GM19099 (cell line): Measurements from ENCODE around the gene ONECUT3.

Experiments
- POLR2A ChIP-seq: IDR thresholded peaks from 3 replicates; pipeline ENCODE4 v1.6.1; 2011; ENCODE audit warnings: low read depth; ENCODE audit not compliant: insufficient read length; ENCODE audit errors: extremely low read depth

Gene ONECUT3

DNA sequence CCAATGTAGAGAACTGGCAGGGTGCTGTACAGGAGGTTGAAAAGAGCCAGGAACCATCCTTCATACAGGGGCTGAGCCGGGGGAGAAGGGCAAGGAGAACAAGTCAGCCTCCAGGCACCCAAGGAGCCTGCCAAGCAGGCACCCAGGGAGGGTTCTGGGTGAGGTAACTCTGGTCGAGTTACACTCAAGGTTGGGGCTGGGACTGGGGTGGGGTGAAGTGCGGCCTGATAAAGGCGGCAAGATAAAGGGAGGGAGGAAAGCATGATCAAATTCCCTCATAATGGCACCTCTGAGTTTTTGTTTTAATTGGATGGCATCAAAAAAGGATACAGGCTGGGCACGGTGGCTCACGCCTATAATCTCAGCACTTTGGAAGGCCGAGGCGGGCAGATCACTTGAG, 33.8 kb downstream of the ONECUT3 start:
- TF ChIP-seq POLR2A: no peak

DNA sequence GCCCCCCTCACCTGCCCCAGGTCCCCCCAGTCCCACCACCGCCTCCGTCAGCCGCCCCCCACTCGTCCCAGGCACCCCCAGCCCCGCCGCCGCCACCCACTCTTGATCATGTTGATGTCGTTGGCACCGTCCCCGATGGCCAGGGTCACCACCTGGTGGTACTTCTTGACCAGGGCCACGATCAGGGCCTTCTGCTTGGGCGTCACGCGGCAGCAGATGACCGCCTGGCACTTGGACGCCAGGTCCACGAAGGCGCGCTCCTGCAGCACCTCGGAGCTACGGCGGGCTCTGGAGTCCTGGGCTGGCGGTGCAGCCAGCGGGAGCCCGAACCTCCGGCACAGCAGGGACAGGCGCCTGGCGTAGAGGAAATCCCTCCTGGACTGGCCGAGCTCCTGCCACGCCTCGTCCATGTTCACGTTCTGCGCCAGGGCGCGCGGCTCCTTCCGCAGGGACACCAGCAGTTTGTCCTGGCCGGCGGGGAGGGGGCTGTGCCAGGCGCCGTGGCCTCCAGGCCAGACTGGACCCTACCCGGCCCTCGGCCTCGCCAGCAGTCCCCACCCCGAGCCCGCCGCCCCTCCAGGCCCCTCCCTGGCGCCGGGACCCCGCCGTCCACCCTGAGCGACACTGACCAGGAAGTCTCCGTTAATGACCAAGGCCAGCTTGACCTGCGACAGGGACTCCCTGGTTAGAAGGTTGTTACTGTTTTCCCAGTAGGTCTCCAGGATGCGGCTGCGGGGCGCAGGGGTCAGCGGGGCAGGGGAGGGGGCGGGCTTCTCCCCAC, 36.1 kb downstream of the ONECUT3 start:
- no peak for TF ChIP-seq POLR2A

DNA sequence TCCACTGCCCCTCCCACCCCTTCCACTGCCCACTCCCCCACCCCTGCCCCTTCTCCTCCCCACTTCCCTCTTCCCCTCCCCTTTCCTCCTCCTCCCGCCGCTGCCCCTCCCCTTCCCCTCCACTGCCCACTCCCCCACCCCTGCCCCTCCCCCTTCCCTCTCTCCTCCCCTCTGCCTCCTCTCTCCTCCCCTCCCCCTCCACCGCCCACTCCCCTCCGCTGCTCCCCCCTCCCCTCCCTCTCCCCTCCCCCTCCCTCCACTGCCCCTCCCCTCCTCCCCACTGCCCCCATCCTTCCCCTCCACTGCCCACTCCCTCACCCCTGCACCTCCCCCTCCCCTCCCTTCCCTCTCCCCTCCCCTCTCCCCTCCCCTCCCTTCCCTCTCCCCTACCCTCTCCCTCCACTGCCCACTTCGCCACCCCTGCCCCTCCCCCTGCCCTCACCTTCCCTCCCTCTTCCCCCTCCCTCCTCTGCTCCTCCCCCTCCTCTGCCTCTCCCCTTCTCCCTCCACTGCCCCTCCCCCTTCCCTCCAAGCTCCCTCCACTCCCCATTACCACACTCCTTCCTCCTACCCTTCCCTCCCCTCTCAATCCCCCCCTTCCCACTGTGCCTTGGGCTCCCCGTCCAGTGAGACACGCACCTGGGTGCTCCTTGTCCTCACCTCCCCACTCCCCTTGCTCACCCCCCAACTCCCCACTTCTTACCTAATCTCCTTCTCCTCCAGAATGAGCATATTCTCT, 36.9 kb downstream of the ONECUT3 start:
- TF ChIP-seq POLR2A: no peak

DNA sequence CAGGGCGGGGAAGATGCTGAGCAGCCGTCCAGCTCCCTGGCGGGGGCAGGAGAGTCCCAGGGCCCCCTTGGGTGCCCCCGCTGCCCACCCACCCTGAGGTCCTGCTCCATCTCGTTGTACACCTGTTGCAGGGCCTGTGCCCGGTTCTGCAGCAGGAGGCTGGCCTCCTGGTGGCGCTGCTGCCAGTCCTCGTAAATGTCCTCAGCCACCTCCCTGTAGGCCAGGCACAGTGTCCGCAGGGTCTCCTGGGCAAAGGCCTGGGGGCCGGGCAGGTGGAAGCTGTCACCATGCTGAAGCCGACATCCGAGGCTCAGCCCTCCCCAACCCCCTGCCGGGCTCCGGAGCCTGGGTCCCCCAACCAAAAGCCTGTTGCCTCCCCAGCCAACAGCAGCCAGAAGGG, 38.6 kb downstream of the ONECUT3 start:
- no peak for TF ChIP-seq POLR2A

DNA sequence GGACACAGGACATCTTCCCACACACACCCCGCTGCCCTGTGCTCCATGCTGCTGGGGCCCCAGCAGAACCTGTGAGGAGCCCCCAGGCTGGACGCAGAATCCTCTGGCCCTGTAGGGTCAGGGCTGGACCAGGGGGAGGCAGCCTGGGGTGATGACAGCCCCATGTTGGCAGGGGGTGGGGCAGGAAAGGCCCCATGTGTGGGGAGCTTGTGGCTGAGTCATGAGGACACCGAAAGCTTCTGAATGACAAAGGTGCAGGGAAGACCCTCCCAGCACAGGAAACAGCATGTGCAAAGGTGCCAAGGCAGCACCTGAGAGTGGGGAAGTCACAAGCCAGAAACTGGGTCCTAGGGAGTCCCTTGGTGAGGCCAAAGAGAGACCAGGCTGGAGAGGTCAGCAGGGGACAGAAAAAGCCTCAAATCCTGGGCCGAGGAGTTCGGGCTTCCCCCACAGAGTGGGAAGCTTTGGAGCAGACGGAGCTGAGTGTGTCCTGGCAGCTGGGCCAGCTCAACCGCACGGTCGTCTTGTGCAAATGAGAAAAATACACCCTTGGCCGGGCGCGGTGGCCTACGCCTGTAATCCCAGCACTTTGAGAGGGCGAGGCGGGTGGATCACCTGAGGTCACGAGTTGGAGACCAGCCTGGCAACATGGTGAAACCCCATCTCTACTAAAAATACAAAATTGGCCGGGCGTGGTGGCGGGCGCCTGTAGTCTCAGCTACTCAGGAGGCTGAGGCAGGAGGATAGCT, 41.3 kb downstream of the ONECUT3 start:
- no peak for TF ChIP-seq POLR2A

DNA sequence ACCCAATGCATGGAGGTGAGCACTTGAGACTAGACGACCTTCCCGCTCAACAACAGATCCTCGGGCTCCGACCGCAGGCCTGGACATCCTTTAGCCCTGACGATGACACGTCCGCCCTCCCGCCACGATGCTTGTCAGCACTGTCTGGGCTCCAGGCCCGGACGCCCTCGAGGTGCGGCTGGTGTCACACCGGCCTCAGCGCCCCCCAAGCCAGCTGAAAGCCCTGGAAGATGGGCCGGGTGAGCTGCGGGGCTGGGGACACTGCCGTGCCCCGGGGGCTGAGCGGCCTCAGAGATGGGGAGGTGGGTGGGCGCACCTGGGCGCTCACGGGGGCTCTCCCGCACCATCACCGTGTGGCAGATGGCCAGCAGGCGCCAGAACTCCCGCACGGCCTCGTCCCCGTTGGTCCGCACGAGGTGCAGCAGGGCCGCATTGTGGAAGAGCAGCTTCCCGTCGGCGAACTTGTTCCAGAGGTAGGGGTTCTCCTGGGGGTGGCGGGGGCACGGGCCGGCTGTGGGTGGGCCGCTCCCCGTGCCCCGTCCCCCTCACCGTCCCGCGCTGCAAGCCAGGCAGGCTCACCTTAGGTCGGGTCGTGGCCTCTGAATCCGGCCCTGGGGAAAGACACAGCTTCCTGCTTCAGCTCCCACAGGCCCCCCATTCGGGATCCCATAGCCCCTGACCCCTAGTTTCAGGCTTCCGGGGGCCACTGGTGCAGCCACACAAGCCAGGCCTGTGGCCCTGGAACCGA, 43.3 kb downstream of the ONECUT3 start:
- TF ChIP-seq POLR2A: no peak

DNA sequence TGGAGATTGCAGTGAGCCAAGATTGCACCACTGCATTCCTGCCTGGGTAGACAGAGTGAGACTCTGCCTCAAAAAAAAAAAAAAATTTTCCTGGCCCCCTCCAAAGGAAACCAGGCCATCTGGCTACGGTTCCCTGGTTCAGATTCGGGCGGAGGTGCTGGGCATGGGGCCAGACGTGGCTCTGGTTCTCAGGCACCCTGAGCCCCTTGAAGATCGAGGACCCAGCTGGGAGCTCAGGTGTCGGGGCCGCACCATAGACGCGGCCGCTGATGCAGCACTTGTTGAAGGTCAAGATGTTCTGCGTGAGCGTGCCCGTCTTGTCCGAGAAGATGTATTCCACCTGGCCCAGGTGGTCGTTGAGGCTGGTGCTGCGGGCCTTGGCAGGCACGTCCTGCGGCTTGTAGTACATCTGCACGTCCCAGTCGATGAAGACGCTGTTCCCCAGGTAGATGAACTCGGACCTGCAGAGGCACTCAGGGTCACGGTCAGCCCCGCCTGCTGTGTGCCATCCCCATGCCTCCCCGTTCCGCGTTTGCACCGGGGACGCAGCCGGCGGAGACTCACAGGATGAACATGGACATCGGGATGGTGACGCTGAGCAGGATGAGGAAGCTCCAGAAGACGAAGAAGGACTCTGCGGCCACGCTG, 46.5 kb downstream of the ONECUT3 start:
- TF ChIP-seq POLR2A: no peak

DNA sequence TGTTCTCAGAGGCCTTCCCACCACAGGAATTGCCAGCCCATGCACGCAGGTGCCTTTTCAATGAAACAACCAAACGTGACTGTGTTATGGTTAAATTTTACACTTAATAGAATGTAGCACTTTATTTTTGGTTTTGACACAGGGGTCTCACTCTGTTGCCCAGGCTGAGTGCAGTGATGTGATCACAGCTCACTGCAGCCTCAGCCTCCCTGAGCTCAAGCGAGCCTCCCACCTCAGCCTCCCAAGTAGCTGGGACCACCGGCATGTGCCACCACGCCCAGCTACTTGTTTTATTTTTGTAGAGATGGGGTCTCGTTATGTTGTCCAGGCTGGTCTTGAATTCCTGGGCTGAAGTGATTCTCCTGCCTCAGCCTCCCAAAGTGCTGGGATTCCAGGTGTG, 51.6 kb downstream of the ONECUT3 start:
- no peak for TF ChIP-seq POLR2A

DNA sequence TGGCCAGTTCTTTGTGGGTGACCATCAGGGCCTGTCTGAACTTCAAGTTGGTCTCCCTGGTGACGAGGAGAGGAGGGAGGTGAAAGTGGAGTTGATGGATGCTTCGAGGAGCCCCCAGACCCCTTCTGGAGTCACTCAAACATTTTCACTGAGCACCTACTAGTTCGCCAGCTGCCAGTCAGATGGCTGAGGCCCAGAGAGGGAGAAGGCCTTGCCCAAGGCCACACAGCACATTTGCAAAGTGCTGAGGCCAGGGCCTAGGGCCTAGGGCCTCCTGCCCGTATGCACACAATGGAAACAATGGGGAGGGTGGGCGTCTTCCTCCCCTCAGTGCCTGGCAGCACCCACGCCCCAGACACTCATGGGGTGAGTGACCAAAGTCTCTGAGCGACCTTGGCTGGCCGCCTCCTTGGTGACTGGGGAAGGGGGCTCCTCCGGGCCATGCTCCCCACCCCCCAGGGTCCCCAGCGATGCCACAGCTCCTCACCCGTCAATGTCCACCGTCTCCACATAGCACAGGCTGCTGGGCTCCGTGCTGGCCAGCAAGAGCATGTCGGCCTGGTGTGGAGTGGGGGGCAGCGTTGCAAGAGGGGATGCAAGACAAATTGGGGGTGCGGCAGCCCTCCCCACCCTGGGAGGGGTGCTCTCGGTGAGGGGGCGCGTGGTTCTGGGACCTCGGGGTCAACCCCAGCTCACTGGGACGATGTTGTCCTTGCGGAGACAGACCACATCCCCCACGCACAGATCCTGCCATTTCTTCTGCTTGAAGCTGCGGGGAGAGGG, 52.3 kb downstream of the ONECUT3 start:
- TF ChIP-seq POLR2A: no peak

DNA sequence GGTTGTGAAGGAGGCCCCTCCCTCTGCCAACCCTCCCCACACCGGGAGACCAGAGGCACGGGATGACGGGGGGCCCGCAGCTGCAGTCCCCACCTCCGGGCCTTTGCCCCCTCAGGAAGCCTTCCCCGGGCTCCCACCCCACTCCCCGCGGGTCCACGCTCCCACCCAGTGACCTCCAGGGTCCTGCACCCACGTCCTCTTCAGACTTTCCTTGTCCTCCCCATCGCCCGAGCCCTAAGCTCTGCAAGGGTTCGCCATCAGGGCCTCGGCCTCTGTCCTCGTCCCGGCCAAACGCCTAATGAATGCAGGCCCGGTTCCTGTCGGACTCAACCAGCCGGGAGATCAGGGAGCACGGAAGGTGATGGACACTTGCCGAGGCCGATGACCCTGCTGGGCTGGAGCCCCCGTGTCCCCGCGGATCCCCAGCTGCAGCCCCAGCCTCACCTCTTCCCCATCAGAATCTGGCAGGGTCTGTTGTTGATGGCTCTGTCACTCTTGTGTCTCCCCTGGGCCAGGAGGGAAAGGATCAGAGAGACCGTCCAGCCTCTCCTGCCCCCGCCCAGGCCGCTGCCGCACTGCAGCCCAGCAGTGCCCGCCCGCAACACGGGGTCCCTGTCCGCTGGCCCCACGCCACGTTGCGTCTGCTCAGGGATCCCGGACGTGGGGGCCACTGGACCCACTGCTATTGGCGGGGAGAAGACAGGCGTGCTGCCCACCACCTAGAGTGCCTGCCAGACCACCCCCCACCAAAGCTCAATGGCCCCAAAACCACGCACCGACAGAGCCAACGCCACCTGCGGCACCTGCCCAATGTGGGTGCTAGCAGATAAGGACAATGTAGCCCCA, 53.1 kb downstream of the ONECUT3 start:
- no peak for TF ChIP-seq POLR2A

DNA sequence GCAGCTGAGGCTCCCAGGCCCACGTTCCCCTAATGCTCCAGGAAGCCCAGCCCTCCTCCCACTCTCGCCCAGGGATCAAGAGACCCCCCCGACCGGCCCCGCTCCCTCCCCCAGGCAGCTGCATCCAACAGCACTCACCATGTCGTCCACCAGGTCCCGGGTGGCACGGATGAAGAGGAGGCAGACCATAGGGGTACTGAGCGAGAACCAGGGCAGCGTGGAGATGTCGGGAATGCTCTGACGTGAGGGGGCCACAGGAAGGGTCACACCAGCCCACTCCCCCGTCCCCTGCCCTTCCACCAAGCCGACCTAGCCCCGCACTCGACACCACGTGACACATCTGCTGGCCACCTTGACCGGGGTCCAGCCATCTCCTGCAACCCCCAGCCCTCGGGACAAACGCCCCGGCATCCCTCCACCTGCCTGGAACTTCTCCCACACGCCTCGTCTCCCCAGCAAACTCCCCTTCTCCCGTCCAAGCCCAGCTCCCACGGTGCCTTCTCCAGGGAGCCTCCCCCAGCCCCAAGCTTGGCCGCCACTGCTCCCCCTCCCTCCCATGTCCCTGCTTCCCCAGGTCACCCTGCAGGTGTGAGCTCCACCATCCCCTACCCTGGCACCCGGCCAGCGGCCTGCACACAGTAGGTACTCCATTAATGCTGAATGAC, 53.9 kb downstream of the ONECUT3 start:
- TF ChIP-seq POLR2A: no peak

DNA sequence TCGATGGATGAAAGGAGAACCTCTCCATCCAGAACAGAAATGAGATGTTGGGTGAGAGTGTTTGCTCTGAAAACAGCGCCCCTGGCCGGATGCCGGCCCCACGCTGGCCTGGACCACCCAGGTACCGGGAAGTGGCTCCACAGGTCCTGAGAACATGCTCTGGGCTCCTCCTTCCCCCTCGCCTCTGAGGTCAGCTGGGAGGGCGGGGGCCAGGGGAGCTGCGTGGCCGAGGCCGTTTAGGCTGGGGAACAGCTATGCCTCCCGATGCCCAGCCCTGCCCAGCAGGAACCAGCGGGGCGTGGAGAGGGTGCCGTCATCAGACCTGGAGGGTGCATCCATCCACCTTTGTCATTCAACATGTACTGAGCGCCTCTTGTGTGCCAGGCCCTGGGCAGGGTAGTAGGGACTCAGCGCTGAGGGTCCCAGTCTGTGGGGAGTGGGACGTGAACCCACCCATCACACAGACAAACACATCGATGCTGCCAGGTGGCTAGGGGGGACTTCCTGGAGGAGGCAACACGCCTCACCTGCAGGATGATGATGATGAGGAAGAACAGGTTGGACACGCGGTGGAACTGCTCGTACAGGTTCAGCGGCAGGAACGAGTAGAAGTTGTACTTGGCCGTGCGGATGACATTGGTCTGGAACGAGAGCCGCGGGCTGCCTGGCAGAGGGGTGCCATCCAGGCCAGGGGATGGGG, 54.5 kb downstream of the ONECUT3 start:
- TF ChIP-seq POLR2A: no peak
